UCSD-AML1 (cell line): Measurements from ENCODE around the gene TRAF3IP3.

Source experiments
- DNase-seq: peaks from one replicate; lab custom pipeline; 2025; ENCODE audit not compliant: unreplicated experiment; lab: John Stamatoyannopoulos, UW

The TRAF3IP3 gene

GRCh38 chr1:209825591-209826434 is 70.0 kb downstream of the TRAF3IP3 start:
- DNase-seq = no peak

GRCh38 chr1:209827384-209828262 is 71.8 kb downstream of the TRAF3IP3 start, which contains the start of gene UTP25:
Gene UTP25, plus strand, starts transcription at chr1:209827972. Its CDS starts 92 bp downstream, at chr1:209828064.
- peak; percentile 94 for DNase-seq

GRCh38 chr1:209829716-209830115 is 73.9 kb downstream of the TRAF3IP3 start:
- DNase-seq = no peak

- no peak for DNase-seq
Observed at GRCh38 chr1:209830722-209831121, 74.9 kb downstream of the TRAF3IP3 start.

GRCh38 chr1:209831615-209832014 is 75.8 kb downstream of the TRAF3IP3 start:
- no peak for DNase-seq
